Epithelial cell of proximal tubule (primary cell): ENCODE results near the gene ADRA1B. TPM values are rescaled to one million over a fixed set of nuclear protein-coding genes. Genes with fewer than 3 reads are reported as not detected.
A peak's percentile ranks its signal among the peaks of the same experiment; 100 is the strongest.
"Not testable (repeated sequence)": the region's sequence is repeated elsewhere in the genome, so short reads cannot be mapped to it uniquely, and the experiment has no call there.

Source experiments
- DNase-seq: peaks from one replicate; pipeline ENCODE4 v3.0.0-alpha.2; 2011; ENCODE audit warnings: low read depth
- H3K4me3 ChIP-seq: 2 replicates; pipeline ENCODE4 v1.5.1; 2011; ENCODE audit warnings: low read depth, mild to moderate bottlenecking, low read length
- total RNA-seq: library from RNA; depleted of rRNA; stranded (reverse); fragments of >200 nt; gene quantifications from 2 replicates; pipeline ENCODE4 v1.2.3, GENCODE V29; 2015
- TF ChIP-seq, protein P1 (sequence below): conservative IDR thresholded peaks from 2 replicates; pipeline ENCODE4 v1.5.1; 2012; ENCODE audit warnings: low read depth, mild to moderate bottlenecking, low read length

The ADRA1B gene
- total RNA-seq, 1 donor from 2014 or later: 4.0 TPM

GRCh38 chr5:160008877-160009590 is 92.8 kb downstream of the ADRA1B start, which contains the start of gene TTC1:
Gene TTC1, plus strand, starts transcription at chr5:160009139. Its CDS starts 1,390 bp downstream, at chr5:160010529.
- peak within 1 kb of the TSS; percentile 100 for H3K4me3 ChIP-seq
- TF ChIP-seq, protein P1, sequence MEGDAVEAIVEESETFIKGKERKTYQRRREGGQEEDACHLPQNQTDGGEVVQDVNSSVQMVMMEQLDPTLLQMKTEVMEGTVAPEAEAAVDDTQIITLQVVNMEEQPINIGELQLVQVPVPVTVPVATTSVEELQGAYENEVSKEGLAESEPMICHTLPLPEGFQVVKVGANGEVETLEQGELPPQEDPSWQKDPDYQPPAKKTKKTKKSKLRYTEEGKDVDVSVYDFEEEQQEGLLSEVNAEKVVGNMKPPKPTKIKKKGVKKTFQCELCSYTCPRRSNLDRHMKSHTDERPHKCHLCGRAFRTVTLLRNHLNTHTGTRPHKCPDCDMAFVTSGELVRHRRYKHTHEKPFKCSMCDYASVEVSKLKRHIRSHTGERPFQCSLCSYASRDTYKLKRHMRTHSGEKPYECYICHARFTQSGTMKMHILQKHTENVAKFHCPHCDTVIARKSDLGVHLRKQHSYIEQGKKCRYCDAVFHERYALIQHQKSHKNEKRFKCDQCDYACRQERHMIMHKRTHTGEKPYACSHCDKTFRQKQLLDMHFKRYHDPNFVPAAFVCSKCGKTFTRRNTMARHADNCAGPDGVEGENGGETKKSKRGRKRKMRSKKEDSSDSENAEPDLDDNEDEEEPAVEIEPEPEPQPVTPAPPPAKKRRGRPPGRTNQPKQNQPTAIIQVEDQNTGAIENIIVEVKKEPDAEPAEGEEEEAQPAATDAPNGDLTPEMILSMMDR: no peak
- peak; percentile 97 for DNase-seq

- TF ChIP-seq, protein P1: no peak
- peak overlapping the region; percentile 100 for H3K4me3 ChIP-seq
- DNase-seq: no peak
Observed at GRCh38 chr5:160009591-160009989, 93.3 kb downstream of the ADRA1B start.

- no peak overlapping the region for H3K4me3 ChIP-seq
- no peak for DNase-seq
- TF ChIP-seq, protein P1: no peak
Observed at GRCh38 chr5:160011471-160011870, 95.2 kb downstream of the ADRA1B start.

DNA sequence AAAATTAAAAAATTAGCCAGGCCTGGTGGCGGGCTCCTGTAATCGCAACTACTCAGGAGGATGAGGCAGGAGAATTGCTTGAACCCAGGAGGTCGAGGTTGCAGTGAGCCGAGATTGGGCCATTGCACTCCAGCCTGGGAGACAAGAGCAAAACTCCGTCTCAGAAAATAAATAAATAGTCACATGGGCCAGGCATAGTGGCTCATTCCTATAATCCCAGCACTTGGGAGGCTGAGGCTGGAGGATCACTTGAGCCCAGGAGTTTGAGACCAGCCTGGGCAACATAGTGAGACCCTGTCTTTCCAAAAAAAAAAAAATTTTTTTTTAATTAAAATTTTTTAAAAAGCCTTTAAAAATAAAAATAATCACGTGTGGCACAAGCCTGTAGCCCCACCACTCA is 97.9 kb downstream of the ADRA1B start:
- H3K4me3 ChIP-seq: not testable (repeated sequence)

GRCh38 chr5:160018945-160019625 is 102.8 kb downstream of the ADRA1B start:
- no peak for DNase-seq
- TF ChIP-seq, protein P1: no peak

More for the DNA sequence above, 97.9 kb downstream of the ADRA1B start:
- DNase-seq: not testable (repeated sequence)

DNA sequence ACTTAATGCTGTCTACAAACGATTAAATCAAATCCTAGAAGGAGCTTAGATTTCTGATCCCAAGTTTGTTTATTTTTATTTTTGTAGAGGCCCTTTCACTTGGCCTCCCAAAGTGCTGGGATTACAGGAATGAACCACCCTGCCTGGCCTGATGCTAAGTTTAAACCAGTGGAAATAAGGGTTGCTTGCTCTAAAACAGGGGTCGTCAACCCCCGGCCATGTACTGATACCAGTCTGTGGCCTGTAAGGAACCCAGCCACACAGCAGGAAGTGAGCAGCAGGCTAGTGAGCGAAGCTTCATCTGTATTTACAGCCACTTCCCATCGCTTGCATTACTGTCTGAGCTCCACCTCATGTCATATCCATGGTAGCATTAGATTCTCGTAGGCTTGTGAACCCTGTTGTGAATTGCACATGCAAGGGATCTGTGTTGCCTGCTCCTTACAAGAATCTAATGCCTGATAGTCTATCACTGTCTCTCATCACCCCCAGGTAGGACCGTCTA is 104.0 kb downstream of the ADRA1B start:
- TF ChIP-seq, protein P1: no peak
- no peak overlapping the region for H3K4me3 ChIP-seq
- DNase-seq: no peak

More at GRCh38 chr5:160018945-160019625, 102.8 kb downstream of the ADRA1B start:
- H3K4me3 ChIP-seq: no peak overlapping the region

DNA sequence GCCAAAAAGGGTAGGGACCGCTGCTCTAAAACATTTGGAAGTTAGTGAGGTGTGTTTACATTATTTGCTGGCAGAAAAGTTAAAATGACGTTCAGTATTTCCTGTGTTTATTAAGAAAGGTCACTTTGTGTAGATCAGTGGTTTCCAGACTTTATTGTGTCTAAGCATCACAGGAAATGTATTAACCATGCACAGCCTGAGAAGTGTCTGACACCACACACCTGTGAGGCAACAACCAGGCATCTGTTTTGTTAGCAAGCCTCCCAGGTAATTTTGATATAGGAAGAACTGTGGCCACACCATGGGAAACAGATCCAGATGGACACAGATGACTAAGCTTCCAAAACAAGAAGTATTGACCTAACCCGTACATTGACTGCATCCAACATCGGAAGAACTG is 104.7 kb downstream of the ADRA1B start:
- no peak for DNase-seq
- no peak overlapping the region for H3K4me3 ChIP-seq
- TF ChIP-seq, protein P1: no peak
